Measurements from ENCODE around the gene DPF1. TPM values are rescaled to one million over a fixed set of nuclear protein-coding genes. Genes with fewer than 3 reads are reported as not detected.

The DPF1 gene
- total RNA-seq, 1 donor from 2014 or later = not detected

DNA sequence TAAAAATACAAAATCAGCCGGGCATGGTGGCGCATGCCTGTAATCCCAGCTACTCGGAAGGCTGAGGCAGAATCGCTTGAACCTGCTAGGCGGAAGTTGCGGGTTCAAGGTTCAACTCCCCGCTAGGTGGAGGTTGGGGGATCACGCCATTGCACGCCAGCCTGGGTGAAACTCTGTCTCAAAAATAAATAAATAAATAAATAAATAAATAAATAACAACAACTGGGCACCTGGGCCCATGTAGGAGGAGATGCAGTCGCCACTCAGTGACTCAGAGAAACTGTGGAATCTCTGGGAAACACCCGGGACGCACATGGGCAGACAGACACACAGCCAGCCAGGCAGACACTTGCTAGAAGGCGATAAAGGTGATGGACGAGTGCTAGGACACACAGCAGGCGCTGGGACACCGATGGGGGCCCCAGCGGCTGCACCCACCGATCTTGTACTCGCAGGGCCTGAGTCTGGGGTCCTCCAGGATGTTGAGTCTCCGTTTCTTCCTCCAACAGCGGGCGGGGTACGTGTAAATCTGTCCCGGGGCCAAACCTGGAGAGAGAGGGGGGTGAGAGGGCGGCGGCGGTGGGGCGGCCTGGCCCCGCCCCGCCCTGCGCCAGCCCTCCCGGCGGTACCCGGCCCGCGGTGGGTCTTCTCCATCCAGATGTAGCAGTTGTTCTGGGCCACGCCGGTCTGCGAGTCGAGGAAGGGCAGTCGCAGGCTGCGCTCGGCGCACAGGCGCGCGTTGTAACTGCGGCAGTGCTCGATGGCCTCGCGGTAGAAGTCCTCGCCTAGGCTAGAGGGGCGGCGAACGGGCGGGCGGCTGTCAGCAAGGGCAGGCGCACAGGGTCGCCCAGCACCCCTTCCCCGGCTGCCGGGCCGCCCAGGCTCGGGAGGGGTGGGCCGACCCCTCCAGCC, 1.8 kb downstream of the DPF1 start:
- DNase-seq (ENCODE audit: low spot score) = no peak

DNA sequence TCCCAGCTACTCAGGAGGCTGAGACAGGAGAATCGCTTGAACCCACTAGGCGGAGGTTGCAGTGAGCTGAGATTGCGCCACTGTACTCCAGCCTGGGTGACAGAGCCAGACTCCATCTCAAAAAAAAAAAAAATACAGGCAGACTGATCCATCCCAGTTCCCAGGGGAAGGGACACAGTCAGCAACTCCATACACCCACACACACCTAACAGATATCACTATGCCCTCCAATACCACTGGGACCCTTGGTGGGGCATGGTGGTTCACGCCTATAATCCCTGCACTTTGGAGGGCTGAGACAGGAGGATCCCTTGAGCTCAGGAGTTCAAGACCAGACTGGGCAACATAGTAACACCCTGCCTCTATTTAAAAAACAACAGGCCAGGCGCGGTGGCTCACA, 2.6 kb downstream of the DPF1 start:
- no peak for DNase-seq (ENCODE audit: low spot score)

DNA sequence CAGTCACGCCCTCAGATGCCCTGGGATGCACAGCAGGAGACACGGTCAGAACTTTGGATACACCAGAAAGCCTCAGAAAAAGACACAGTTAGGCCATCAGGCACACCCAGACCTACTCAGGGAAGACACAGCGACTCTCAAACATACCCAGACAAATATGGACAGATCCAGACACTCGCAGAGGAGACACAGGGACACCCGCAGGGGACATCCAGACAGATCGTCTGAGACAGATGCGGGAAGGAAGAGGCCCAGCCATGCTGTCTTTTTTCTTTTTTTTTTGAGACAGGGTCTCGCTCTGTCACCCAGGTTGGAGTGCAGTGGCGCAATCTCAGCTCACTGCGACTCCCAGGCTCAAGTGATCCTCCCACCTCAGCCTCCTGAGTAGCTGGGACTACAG, 4.8 kb downstream of the DPF1 start:
- no peak for DNase-seq (ENCODE audit: low spot score)

DNA sequence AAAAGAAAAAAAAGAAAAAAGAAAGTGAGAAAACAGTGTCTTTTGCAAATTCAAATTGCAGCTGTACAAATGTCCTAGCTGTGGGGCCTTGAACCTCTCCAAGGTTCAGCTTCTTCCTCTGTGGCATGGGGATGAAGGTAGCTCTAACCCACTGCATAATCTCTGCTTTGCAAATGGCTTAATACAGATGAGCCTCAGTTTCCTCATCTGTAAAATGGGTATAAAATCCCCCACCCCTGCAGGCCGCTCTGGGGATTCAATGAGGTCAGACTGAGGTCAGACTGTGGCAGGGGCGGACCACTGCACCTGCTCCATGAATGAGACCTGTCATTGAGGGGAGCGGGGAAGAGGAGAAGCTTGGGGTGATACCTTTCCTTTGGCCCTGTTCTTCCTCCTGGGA, 5.8 kb downstream of the DPF1 start:
- DNase-seq (ENCODE audit: low spot score) = no peak

DNA sequence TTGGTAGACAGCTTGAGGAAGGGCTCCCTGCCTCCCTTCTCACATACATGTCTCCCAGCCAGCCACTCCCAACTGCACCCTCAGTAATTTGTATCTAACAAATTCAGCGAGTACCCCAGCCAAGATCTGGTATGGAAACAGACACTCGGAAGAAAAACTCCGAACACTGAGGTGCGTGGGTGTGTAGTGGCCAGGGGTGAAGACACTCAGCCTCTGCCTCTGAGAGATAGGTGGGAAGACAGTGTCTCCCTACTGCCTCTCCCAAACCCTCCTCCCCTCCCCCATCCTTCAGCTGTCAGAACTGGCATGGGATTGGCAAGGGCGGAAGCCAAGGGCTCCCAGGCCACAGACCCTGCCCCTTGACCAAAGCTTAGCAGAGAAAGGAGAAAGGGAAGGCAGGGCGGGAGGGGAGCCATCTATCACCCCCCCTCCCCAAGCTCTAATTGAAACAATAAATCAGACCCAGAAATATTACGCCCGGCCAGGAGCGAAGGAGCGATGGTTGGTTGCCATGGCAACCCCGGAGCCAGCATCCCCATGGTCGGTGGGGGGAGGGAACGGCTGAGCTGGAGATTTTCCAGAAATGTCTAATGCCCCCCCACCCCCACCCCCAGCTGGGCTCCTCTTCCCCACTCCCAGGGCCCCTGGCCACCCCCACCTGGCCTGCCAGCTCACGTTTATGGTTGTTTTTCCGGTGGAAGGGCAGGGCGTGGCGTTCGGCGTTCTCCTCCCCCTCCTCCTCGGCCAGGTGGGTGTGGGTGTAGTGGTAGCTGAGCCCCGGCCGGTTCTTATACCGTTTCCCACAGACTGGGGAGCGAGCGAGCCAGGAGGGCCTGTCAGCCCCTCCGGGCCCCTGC, 7.0 kb downstream of the DPF1 start:
- DNase-seq (ENCODE audit: low spot score) = no peak

DNA sequence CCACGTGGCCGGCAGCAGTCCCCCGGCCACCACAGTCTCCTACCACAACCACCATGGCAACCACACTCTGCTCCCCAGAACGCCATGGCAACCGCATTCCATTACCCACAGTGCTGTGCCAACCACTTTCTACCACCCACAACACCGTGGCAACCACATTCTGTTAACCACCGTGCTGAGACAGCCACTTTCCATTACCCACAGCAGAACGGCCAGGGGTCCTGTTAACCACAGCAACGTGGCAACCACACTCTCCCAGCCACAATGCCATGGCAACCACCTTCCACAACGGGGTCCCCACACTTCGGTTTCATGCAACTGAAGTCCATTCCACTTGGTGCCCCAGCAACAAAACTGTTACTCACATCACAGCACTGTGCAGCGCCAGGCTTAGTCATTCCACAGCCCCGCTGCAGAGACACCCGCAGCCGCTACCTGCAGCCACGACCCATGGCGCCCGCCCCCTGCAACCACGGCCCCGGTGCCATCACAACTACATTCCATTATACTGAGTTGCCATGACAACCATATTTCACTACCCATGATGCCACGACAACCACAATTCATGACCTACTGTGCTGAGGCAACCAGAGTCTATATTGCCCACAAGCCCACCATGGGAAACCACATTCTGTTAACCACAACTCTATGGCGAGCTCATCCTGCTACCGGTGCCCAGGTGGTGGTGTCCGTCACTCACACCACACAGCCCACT, 10.0 kb downstream of the DPF1 start:
- no peak for DNase-seq (ENCODE audit: low spot score)

DNA sequence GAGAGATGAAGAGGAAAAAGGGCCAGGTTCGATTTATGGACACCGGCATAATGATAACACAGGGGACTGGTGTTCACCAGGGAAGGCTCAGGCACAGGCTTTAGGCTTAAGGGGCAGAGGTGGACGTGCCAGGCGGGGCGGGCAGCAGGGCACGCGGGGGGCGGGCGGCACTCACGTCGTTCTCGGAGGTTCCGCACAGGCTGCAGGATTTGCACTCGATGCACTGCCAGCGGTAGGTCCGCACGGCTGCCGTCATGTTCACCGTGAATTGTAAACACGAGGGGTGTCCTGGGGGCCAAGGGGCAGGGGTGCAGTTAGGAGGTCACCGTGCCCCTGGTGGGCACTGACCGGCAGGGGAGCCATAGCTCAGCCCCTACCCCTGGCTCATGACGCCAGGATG, 10.6 kb downstream of the DPF1 start:
- DNase-seq (ENCODE audit: low spot score) = no peak

DNA sequence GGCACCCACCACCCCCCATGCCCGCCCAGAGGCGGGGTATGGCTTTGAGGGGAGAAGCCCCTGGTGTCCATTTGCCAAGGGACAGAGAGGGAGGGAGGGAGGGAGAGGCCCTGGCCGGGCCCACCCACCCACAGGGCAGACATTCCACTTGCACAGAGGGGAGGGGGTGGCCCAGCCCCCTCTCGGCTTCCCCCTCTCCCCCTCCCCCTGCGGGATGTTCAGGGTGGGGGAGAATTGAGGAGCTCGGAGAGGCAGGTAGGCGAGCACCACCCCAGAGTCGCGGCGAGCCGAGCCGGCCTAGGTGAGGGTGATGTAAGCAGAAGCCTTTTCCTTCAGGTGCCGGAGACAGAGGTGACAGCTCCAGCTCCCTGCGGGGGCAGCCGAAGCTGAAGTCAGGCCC, 12.3 kb downstream of the DPF1 start:
- DNase-seq (ENCODE audit: low spot score) = no peak

DNA sequence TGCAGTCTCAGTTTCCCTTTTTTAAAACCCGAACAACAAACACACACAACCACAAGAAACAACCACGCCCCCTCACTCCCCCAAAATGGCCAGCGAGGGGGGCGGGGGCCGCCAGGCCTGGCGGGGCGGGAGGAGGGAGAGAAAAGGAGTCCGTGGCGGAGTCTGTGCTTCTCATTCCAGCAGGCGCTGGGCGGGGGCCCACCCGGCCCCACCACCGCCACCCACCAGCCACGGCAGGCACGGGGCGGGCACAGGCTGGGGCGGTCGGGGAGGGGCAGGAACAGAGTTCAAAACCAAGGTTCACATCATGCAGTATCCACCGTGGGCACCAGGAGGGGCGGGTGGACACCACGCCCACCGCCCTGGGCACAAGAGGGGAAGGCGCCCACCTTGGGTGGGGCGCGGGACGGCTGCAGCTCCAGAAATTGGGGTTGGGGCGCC, 12.9 kb downstream of the DPF1 start:
- no peak for DNase-seq (ENCODE audit: low spot score)

DNA sequence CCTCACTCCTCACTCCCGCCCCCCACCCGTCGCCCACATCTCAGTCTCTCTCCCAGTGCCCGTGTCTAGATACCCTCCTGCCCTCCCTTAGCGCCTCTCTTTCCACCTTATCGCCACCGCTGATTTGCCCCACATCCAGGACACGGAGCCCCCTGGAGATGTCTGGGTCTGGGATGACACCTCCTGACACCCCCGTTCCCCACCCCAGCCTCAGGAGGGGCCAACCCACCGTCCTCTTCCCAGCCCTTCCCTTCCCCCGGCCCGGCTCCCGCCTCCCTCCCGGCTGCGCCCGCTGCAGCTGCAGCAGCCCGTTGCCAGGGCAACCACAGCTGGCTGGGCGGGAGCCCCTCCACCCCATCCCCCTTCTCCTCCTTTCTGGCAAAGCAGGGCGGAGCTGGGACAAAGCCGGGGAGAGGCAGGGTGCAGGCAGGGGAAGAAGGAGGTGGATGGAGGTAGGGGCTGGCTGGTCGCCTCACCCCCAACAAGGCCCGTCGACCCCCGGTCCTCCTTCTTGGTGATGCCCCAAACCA, 13.5 kb downstream of the DPF1 start:
- no peak for DNase-seq (ENCODE audit: low spot score)

DNA sequence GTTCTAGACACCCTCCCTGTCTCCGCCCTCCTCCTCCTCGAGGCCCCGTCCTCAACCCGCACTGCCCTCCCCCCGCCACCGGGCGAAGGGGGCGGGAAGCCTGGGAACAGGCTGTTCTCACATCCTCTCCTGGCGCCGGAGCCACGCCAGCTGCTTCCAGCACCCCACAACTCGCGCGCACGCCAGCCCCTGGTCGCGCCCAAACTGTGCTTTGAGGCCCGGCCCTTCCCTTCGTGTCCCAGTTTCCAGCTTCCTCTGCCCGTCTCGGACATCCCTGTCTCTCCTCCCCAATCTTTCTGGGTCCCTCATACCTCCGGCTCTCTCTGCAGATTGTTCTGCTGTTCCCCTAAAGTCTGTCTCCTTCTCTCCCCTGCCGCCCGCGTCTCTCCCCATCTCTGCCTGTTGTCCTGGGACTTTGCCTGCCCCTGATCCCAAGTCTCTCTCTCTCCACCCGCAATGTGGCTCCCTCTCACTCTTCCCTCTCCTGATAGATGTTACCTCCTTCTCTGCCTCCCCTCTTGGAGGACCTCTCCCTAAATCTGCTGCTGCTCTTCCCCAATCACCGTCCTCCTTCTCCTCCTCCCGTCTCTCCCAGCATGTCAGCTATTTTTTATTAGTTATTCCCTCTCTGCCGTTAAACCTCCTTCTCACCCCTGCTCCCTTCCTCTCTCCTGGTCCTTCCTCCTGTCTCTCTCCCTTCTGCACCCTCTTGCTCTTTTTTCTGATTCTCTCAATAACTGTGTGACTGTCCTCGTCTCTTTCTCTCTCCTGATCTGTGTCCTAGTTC, 14.2 kb downstream of the DPF1 start:
- DNase-seq (ENCODE audit: low spot score) = no peak

DNA sequence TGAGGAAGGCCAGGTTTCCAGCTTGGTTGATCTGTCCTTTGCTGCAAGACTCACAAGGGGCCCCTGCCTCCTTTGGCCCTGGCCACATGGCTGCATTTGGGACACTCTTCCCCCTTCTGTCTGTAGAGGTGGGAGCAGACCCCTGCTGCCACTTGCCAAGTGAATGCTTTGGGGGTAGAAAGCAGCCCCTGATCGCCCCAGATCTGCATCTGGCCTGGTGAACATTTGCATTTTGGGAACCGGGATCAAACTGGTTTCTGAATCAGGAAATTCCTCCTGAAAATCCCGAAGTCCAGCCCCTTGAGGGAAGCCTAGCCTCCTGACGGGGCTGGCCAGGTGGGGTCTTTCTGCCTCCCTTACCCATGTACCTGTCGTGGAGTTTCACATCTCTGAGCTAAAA, 14.9 kb downstream of the DPF1 start:
- no peak for DNase-seq (ENCODE audit: low spot score)

DNA sequence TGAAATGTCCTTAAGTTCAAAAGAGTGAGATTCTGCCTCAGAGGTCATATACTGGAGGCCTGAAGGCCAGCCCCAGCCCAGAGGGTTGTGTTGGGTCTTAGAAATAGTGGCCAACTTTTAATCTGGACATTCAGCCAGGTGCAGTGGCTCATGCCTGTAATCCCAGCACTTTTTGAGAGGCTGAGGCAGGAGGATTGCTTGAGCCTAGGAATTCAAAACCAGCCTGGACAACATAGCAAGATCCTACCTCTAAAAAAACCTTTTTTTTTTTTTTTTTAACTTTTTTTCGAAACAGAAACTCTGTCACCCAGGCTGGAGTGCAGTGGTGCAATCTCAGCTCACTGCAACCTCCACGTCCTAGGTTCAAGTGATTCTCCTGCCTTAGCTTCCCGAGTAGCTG, 15.5 kb downstream of the DPF1 start:
- DNase-seq (ENCODE audit: low spot score) = no peak

DNA sequence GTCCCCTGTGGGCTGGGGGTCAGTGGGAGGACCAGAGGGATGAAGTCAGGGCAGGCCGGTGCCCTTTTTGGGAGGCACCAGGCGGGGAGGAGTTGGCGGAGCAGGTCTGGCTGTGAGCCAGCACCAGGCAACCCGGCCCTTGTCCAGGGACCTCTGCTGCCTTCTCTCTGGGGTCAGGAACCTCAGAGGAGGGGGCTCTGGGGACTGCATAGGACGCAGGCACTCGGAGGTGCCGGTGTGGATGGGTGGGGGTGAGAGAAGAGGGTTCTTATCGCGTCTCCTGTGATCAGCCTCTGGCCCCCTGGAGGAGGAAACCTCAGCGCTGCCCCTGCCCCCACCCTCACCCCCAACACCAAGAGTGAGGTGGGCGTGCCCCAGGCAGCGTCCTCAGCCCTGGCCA, 16.5 kb downstream of the DPF1 start:
- DNase-seq (ENCODE audit: low spot score) = no peak

DNA sequence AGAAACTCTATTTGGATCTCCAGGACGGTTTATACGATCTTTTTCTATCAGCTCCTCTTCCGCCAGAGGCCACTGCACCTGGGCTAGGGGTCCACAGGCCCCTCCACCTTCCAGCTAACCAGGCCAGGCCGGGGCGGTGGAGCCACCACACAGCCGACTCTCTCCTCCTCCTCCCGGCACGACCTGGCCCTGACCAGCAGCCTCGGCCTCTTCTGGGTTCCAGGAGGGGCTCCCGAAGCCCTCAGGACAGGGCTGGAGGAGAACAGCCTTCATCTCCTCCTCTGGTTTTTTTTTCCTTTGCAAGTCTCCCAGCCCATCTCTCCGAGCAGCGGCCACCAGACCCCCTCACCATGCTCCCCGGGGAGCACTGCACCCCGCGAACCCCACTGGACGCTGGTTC, 17.1 kb downstream of the DPF1 start:
- no peak for DNase-seq (ENCODE audit: low spot score)

DNA sequence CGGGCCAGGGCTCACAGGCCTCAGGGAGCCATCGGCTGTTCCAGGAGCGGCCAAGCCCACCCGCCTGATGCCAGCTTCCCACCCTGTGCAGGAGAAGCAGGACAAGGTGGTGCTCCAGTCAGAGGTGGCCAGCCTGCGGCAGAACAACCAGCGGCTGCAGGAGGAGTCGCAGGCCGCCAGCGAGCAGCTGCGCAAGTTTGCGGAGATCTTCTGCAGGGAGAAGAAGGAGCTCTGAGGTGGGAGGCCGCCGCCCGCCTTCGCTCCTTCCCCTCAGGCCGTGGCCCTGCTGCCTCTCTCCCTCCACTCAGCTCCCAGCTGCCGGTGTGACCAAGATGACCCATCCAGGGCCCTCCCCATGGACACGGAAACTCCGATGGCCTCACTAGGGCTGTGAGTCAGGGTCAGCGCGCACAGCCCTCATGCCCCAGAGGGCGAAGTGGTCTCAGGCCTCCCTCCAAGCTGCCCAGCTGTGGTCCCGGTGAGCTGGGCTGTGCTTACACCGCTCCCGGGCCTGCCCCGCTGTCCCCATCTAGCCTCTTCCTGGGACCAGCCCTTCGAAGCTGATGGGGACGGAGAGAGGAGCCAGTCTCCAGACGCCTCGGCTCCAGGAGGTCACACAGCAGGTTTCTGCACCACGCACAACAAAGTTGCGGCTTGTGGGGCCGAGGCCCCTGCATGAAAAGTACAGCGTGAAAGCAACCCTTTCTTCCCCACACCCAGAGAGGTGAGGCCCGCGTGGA, 17.8 kb downstream of the DPF1 start:
- DNase-seq (ENCODE audit: low spot score) = no peak

DNA sequence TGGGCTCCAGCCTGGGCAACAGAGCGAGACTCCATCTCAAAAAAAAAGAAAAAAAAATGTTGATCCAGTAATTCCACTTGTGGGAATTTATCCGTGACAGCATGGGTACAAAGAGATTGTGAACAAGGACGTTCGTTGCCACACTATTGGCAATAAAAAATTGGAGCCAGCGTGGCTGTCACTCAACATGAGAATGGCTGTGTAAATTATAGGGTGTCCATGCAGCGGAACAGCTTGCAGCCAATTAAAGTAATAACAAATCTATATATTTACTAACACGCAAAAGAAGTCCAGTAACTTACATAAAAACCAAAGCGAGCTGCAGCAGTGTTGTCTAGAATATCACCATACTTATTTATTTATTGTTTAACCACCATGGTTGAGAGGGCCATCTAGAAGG, 19.3 kb downstream of the DPF1 start:
- no peak for DNase-seq (ENCODE audit: low spot score)

DNA sequence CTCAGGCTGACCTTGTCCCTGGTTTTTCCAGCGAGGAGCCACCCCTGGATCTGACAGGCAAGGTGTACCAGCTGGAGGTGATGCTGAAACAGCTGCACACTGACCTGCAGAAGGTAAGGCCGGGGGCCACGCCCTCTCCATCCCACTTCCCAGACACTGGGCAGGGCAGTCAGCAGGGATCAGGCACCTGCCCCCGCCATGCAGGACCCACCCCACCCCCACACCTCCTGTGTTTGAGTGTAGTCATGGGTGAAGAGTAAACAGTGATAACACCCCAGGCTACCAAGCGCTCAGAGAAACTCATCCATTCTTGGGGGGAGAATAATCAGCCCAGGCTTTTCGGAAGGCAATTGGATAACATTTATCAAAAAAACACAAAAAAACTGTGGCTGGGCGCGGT, 19.9 kb downstream of the DPF1 start:
- no peak for DNase-seq (ENCODE audit: low spot score)

DNA sequence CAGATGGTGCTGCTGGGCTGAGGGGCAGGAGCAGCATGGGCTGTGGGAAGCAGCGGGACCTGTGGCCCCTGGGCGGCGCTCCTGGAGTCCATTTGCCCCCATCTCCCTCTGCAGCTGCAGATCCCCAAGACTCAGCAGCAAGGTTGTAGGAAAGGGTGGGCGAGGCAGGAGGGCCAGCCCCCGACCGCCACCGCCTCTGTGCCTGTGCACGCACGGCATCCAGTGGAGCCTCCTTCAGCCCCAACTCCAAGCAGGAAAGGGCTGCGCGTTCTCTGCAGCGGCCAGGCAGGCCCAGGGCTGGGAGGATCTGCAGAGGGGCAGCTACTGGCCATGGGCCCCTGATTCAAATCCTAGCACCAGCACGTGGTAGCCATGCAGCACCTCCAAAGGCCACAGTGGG, 20.8 kb downstream of the DPF1 start:
- no peak for DNase-seq (ENCODE audit: low spot score)

DNA sequence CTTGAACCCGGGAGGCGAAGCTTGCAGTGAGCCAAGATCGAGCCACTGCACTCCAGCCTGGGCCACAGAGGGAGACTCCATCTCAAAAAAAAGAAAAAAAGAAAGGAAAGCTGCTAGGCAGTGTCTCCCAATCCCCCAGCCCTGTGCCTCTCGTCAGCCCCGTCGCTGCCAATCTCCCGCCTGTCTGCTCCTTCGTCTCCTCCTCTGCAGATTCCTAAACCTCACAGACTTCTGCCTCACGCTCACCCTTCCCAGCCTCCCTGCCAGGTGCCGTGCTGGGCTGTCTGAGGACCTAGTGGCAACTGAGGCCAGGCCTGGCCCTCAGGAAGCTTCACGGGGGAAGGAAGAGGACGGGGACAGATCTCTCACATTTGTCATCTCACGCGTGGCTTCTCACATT, 21.5 kb downstream of the DPF1 start:
- no peak for DNase-seq (ENCODE audit: low spot score)

All from mesenteric fat pad (tissue), 1 donor.